Chondrocyte (in vitro differentiated cells): ENCODE results near the gene MYO18B. TPM values are rescaled to one million over a fixed set of nuclear protein-coding genes. Genes with fewer than 3 reads are reported as not detected.

Experiments used
- DNase-seq: peaks from one replicate; pipeline ENCODE4 v3.0.0; 2021; ENCODE audit warnings: mixed read lengths, low spot score
- H3K27ac Mint-ChIP-seq: one replicate; pipeline ENCODE4 v1.8.0; 2021; ENCODE audit warnings: mild to moderate bottlenecking, moderate library complexity, mixed read lengths; ENCODE audit not compliant: unreplicated experiment
- H3K27me3 Mint-ChIP-seq: 2 replicates; pipeline ENCODE4 v1.8.0; 2021; ENCODE audit warnings: low read depth, mixed read lengths
- H3K36me3 Mint-ChIP-seq: 2 replicates; pipeline ENCODE4 v1.8.0; 2021; ENCODE audit warnings: low read depth, mixed read lengths
- H3K4me1 Mint-ChIP-seq: 2 replicates; pipeline ENCODE4 v1.8.0; 2021; ENCODE audit warnings: low read depth, mild to moderate bottlenecking, mixed read lengths
- H3K4me3 Mint-ChIP-seq: one replicate; pipeline ENCODE4 v1.8.0; 2021; ENCODE audit warnings: mild to moderate bottlenecking, moderate library complexity, mixed read lengths; ENCODE audit not compliant: unreplicated experiment
- H3K9me3 Mint-ChIP-seq: 2 replicates; pipeline ENCODE4 v1.8.0; 2021; ENCODE audit warnings: low read depth, mixed read lengths
- CTCF ChIP-seq: fragments of 200-600 bp; sonication (generic); IDR thresholded peaks from 2 replicates; pipeline ENCODE4 v1.5.0; 2021; ENCODE audit warnings: antibody characterized with exemption, mild to moderate bottlenecking, moderate library complexity
- total RNA-seq: library from RNA; stranded (reverse); gene quantifications from 3 replicates; pipeline ENCODE4 v1.2.1, GENCODE V29; 2021

Gene MYO18B
- total RNA-seq, 1 donor from 2014 or later, result 0.20 TPM

- Mint-ChIP-seq H3K4me3 (no peak overlapping the region), H3K36me3 (no peaks in the 10 kb centered on the region), H3K4me1 (no peaks in the 10 kb centered on the region), H3K27ac (no peak overlapping the region), H3K9me3 (no peaks in the 10 kb centered on the region), H3K27me3 (peaks cover 34% of the 10 kb centered on the region)
- DNase-seq, result no peak
- no peak for TF ChIP-seq CTCF
Observed at GRCh38 chr22:25883482-25884033, 141.6 kb downstream of the MYO18B start.

GRCh38 chr22:25884121-25884520, 142.1 kb downstream of the MYO18B start:
- peaks cover 37% of the 10 kb centered on the region for H3K27me3 Mint-ChIP-seq
- H3K36me3 Mint-ChIP-seq, result no peaks in the 10 kb centered on the region
- TF ChIP-seq CTCF, result no peak
- H3K4me3 Mint-ChIP-seq, result no peak overlapping the region
- H3K4me1 Mint-ChIP-seq, result no peaks in the 10 kb centered on the region
- DNase-seq, result no peak
- no peak overlapping the region for H3K27ac Mint-ChIP-seq
- H3K9me3 Mint-ChIP-seq, result no peaks in the 10 kb centered on the region

GRCh38 chr22:25888399-25889054, 146.5 kb downstream of the MYO18B start:
- no peak overlapping the region for H3K27ac Mint-ChIP-seq
- H3K9me3 Mint-ChIP-seq, result no peaks in the 10 kb centered on the region
- no peak for TF ChIP-seq CTCF
- H3K27me3 Mint-ChIP-seq, result peaks cover 27% of the 10 kb centered on the region
- no peaks in the 10 kb centered on the region for H3K4me1 Mint-ChIP-seq
- H3K36me3 Mint-ChIP-seq, result no peaks in the 10 kb centered on the region
- no peak overlapping the region for H3K4me3 Mint-ChIP-seq
- DNase-seq, result no peak

GRCh38 chr22:25890651-25891050, 148.7 kb downstream of the MYO18B start:
- Mint-ChIP-seq H3K4me3 (no peak overlapping the region), H3K9me3 (no peaks in the 10 kb centered on the region), H3K27me3 (peaks cover 26% of the 10 kb centered on the region), H3K36me3 (no peaks in the 10 kb centered on the region), H3K27ac (no peak overlapping the region), H3K4me1 (no peaks in the 10 kb centered on the region)
- TF ChIP-seq CTCF, result no peak
- DNase-seq, result no peak

GRCh38 chr22:25892678-25893077, 150.7 kb downstream of the MYO18B start:
- no peak for DNase-seq
- Mint-ChIP-seq H3K36me3 (no peaks in the 10 kb centered on the region), H3K4me3 (no peak overlapping the region), H3K9me3 (peaks cover 5% of the 10 kb centered on the region), H3K27me3 (peaks cover 17% of the 10 kb centered on the region), H3K4me1 (no peaks in the 10 kb centered on the region), H3K27ac (no peak overlapping the region)
- no peak for TF ChIP-seq CTCF
